SK-N-SH treated with all-trans-retinoic acid at 6 μM for 48 hours (cell line): ENCODE measurements around the gene DRD3.

Experiments used
- ARNTL ChIP-seq: fragments of 450-650 bp; formaldehyde crosslinking; IDR thresholded peaks from 2 replicates; pipeline ENCODE4 v1.5.0; 2020; ENCODE audit warnings: low read depth, mild to moderate bottlenecking, moderate library complexity, borderline replicate concordance
- GLIS3 ChIP-seq: fragments of 250-450 bp; sonication (Bioruptor Pico); IDR thresholded peaks from 2 replicates; pipeline ENCODE4 v1.5.0; 2020; ENCODE audit warnings: mild to moderate bottlenecking, moderate library complexity
- PPARA ChIP-seq: fragments of 250-450 bp; sonication (Bioruptor Pico); IDR thresholded peaks from 2 replicates; pipeline ENCODE4 v1.5.0; 2020; ENCODE audit warnings: mild to moderate bottlenecking, borderline replicate concordance
- TOX ChIP-seq: fragments of 250-450 bp; sonication (Bioruptor Pico); IDR thresholded peaks from 2 replicates; pipeline ENCODE4 v1.8.0; 2021; ENCODE audit warnings: mild to moderate bottlenecking, moderate library complexity, borderline replicate concordance
- TF ChIP-seq, protein P1 (sequence below): fragments of 250-450 bp; sonication (Bioruptor Pico); IDR thresholded peaks from 2 replicates; pipeline ENCODE4 v1.5.0; 2020; ENCODE audit warnings: mild to moderate bottlenecking, moderate library complexity
- TF ChIP-seq, protein P2 (sequence below): fragments of 250-450 bp; sonication (Bioruptor Pico); IDR thresholded peaks from 2 replicates; pipeline ENCODE4 v1.8.0; 2020; ENCODE audit warnings: mild to moderate bottlenecking, moderate library complexity, borderline replicate concordance
- TF ChIP-seq, protein P3 (sequence below): fragments of 250-450 bp; sonication (Bioruptor Pico); IDR thresholded peaks from 2 replicates; pipeline ENCODE4 v1.5.1; 2020; ENCODE audit warnings: low read depth, mild to moderate bottlenecking, moderate library complexity
- TF ChIP-seq, protein P4 (sequence below): fragments of 250-450 bp; sonication (Bioruptor Pico); IDR thresholded peaks from 2 replicates; pipeline ENCODE4 v1.8.0; 2021; ENCODE audit warnings: low read depth, mild to moderate bottlenecking, moderate library complexity, borderline replicate concordance

DNA sequence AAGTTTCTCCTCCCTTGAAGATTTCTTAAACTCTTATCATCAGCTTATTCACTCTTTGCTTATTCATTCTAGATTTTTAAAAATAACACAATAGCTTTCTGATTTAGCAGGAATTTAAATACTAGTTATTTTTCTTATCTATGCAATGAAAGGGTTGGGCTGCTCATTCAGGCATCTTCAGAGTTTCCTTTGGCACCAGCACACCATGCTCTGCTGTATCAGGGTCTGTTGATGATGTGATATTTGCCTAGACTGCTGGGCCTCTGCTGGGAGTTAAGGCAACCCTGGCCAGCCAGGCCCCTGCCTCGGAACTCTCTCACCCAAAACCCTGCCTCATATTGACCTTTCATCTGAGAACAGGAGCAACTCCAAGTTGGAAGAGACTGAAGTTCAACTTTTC lies 35.0 kb downstream of the DRD3 start:
- no peak for TF ChIP-seq GLIS3 (CRISPR knock-in tag)
- TF ChIP-seq TOX (CRISPR knock-in tag): no peak
- no peak for TF ChIP-seq PPARA (CRISPR knock-in tag)
- TF ChIP-seq ARNTL (CRISPR knock-in tag): no peak
- TF ChIP-seq, protein P1, sequence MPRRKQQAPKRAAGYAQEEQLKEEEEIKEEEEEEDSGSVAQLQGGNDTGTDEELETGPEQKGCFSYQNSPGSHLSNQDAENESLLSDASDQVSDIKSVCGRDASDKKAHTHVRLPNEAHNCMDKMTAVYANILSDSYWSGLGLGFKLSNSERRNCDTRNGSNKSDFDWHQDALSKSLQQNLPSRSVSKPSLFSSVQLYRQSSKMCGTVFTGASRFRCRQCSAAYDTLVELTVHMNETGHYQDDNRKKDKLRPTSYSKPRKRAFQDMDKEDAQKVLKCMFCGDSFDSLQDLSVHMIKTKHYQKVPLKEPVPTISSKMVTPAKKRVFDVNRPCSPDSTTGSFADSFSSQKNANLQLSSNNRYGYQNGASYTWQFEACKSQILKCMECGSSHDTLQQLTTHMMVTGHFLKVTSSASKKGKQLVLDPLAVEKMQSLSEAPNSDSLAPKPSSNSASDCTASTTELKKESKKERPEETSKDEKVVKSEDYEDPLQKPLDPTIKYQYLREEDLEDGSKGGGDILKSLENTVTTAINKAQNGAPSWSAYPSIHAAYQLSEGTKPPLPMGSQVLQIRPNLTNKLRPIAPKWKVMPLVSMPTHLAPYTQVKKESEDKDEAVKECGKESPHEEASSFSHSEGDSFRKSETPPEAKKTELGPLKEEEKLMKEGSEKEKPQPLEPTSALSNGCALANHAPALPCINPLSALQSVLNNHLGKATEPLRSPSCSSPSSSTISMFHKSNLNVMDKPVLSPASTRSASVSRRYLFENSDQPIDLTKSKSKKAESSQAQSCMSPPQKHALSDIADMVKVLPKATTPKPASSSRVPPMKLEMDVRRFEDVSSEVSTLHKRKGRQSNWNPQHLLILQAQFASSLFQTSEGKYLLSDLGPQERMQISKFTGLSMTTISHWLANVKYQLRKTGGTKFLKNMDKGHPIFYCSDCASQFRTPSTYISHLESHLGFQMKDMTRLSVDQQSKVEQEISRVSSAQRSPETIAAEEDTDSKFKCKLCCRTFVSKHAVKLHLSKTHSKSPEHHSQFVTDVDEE (CRISPR knock-in tag): no peak
- TF ChIP-seq, protein P2, sequence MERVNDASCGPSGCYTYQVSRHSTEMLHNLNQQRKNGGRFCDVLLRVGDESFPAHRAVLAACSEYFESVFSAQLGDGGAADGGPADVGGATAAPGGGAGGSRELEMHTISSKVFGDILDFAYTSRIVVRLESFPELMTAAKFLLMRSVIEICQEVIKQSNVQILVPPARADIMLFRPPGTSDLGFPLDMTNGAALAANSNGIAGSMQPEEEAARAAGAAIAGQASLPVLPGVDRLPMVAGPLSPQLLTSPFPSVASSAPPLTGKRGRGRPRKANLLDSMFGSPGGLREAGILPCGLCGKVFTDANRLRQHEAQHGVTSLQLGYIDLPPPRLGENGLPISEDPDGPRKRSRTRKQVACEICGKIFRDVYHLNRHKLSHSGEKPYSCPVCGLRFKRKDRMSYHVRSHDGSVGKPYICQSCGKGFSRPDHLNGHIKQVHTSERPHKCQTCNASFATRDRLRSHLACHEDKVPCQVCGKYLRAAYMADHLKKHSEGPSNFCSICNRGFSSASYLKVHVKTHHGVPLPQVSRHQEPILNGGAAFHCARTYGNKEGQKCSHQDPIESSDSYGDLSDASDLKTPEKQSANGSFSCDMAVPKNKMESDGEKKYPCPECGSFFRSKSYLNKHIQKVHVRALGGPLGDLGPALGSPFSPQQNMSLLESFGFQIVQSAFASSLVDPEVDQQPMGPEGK: no peak
- TF ChIP-seq, protein P3, sequence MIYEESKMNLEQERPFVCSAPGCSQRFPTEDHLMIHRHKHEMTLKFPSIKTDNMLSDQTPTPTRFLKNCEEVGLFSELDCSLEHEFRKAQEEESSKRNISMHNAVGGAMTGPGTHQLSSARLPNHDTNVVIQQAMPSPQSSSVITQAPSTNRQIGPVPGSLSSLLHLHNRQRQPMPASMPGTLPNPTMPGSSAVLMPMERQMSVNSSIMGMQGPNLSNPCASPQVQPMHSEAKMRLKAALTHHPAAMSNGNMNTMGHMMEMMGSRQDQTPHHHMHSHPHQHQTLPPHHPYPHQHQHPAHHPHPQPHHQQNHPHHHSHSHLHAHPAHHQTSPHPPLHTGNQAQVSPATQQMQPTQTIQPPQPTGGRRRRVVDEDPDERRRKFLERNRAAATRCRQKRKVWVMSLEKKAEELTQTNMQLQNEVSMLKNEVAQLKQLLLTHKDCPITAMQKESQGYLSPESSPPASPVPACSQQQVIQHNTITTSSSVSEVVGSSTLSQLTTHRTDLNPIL (CRISPR knock-in tag): no peak
- TF ChIP-seq, protein P4, sequence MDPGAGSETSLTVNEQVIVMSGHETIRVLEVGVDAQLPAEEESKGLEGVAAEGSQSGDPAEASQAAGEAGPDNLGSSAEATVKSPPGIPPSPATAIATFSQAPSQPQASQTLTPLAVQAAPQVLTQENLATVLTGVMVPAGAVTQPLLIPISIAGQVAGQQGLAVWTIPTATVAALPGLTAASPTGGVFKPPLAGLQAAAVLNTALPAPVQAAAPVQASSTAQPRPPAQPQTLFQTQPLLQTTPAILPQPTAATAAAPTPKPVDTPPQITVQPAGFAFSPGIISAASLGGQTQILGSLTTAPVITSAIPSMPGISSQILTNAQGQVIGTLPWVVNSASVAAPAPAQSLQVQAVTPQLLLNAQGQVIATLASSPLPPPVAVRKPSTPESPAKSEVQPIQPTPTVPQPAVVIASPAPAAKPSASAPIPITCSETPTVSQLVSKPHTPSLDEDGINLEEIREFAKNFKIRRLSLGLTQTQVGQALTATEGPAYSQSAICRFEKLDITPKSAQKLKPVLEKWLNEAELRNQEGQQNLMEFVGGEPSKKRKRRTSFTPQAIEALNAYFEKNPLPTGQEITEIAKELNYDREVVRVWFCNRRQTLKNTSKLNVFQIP (CRISPR knock-in tag): no peak
